HG03469 (cell line): Measurements from ENCODE around the gene MGAT5.

ENCODE experiments used
- ATAC-seq: cut with Tn5 transposase; IDR thresholded peaks from one replicate; pipeline ENCODE4 v1.9.1; 2021; ENCODE audit warnings: mild to moderate bottlenecking, moderate library complexity, moderate number of reproducible peaks; ENCODE audit not compliant: unreplicated experiment

Gene MGAT5

DNA sequence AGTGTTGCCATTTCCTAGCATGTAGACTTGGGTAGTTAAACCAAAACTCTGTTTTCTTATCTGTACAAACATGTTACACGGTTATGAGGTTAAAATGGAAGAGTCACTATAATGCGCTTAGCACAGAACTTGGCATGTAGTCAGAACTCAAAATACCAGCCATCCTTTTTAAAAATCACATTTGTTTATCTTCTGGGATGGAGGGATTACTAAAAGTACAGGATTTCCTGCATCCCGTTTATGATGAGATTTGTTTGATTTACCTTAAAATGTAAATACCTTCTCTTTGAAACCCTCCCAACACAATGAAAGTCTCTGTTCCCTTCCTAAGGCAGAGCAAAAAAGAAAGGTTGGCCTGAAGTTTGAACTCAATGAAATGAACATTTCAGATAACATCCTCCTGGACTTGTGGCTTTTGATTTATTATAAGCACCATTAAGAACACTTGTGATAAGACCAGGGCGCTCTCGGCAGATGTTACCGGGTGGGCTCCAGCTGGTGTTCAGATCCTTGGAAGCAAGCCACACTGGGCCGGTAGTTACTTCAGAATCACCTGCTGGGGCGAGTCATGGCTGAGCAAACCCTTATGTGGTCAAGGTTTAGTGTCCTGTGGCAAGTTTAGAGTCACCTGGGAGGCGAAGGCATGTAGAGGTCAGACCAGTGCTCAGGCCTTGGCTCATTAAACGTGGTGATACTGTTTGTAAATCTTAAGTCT, 105.7 kb downstream of the MGAT5 start:
- ATAC-seq = no peak

DNA sequence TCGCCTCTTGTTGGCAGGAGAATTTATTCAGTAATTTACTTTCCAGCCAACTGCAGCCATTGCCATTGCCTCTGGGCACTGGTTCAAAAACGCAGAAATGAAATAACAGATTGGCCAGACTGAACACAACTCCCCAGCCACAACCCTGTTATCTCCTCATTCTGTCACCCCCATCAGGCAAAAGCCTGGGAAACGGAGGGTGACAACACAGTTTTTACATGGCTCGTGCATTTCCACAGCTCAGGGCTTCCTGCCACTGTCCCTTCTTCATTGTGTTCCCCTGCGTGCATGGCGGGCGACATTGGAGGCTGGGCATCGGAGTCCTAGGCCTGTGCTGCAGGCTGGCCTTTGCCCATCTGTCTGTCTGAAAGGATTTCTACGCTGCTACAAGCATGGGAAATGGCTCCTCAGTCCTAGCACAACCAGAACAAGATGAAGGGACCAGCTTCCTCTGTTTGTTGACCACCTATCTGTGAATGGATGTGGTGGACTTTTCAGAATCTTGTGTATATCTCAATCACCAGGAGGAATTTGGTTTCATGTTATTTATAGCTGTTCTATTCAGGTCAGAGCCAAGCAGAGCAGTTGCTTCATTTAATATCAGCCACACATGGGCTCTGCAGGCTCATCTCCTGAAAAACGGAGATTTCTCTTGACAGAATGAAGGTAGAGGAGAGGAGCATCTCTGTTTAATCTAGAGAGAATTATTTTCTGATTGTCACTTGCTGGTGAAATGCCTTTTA, 107.0 kb downstream of the MGAT5 start:
- ATAC-seq = no peak

DNA sequence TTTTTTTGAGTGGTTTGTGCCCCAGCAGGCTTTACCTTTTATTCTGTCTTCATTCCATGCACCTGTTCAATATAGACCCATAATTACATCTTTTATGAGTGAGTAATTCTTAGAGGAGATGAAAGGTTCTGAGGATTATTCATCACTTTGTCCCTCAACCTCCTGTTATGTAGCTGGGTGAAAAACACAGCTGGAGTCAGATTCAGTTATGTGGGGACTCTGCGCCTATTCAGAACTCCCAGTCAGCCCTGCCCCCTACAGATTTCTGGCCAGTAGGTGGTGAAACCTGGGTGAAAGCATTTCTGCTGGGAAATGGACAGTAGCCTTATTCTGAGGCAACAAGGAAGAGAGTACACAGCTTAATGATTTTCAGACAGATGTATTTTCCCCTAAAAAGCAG, 107.8 kb downstream of the MGAT5 start:
- ATAC-seq = no peak

DNA sequence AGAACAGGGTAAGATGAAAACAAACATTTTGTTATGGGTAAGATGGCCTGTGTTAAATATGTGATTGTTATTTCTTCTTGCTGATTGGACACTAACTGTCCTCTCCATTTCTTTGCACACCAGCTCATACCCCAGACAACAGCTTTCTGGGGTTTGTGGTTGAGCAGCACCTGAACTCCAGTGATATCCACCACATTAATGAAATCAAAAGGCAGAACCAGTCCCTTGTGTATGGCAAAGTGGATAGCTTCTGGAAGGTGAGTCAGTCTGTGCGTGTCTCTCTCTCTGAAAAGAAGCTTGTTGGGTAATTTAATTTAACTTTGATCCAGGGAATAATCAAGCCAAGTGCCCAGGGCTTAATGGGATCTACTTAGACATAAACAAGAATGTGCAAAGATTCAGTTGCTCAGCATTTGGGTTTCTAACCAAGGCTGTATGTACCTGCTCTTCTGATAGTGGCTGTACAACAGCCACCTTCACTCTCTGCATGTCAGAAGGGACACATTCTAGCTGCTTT, 108.3 kb downstream of the MGAT5 start:
- no peak for ATAC-seq

DNA sequence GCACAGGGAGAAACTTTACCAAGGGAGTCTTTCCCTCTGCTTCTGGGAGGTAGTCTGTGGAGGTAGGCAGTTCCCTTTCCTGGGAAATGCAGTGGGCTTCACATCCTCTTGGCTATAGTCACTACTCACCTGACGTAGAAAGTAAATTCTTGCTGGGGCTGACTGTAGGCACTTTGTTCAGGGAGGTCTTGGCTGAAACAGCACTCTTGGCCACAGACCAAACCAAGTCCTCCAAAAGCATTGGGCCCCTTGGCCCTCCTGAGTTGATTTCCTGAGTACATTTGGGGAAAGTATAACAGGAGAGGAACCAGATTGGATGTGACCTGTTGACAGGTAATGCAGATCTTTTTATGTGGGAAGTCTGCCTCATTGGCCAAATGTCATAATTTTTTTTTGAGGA, 108.9 kb downstream of the MGAT5 start:
- no peak for ATAC-seq

DNA sequence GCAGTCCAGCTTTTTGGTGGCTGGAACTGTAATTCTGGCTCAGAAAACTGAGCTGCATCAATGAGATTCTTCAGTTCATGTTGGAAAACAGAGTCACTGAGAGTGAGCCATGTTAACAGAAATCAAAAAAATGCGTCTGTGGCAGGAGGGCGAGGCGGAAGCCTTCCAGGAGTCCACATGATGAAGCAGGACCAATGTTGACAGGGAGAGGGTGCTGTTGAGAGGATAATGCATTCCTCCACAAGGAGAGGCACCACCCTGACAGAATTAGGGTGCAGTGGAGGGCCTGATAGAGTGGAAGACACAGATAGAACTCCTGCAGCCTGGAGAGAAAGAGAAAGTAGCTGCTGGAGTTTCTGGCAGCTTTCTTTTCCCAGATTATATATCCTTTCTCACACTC, 111.5 kb downstream of the MGAT5 start:
- ATAC-seq = no peak

DNA sequence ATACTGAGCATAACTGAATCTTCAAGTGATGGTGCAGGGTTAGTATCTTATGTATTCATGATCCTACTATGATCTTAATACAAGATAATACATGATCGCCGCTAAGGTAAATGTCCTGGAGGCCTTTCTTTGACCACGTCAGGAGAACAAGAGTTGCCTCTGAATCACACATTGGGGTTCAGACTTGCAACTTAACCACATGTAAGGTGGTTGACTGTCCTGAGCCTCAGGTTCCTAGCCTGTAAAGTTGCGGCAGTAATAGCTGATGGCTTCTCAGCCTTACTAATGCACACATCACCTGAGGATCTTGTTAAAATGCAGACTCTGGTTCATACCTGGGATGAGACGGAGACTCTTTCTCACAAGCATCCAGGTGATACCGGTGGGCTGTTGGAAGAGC, 112.5 kb downstream of the MGAT5 start:
- no peak for ATAC-seq

DNA sequence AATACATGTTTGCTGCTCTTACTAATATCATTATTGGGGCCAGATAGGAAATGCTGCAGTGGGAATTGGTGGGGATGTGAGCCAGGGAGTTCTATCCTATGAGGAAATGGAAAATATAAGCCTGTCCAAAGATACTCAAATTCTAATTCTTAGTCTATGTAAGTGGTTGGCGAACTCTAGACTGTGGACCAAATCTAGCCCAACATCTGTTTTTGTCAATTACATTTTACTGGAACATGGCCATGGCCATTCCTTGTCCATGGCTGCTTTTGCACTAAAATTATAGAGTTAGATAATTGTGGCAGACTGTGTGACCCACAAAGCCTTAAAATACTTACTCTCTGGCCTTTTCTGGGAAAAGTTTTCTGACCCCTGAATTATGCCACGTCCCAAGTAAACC, 113.3 kb downstream of the MGAT5 start:
- no peak for ATAC-seq

DNA sequence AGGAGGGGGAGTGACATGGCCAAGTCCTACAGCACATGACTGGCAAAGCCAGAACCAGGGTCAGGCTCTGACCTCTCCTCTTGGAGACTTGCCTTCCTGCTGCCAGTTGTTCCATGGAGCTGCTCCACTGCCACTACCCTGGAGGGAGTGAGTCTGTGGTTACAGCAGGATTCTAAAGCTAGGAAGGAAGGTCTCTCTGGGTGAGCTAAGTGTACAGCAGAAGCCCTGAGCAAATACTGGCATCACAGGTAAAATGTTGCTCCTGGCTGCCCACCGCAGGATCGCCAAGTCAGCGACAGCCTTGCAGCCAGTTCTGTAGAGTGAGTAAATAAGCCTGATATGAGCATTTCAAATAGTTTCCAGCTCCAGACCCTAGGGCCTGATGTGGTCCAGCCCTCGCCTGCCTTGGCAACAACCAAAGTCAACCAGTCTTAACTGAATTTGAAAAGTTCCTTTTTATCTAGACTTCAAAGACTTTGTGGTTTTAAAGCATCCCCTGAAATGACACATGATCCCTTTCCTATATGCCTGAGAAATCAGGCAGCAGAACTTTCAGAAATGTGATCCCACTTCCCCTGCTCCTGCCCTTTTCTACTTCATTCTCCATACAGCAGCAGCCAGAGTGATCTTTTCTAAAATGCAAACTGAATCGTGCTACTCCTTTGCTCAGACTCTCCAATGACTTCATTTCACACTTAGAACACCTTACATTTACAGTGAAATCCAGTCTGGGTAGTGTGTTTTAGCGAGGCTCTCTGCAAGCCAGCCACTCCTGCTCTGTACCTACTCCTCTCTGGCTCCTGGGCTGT, 114.3 kb downstream of the MGAT5 start:
- no peak for ATAC-seq

DNA sequence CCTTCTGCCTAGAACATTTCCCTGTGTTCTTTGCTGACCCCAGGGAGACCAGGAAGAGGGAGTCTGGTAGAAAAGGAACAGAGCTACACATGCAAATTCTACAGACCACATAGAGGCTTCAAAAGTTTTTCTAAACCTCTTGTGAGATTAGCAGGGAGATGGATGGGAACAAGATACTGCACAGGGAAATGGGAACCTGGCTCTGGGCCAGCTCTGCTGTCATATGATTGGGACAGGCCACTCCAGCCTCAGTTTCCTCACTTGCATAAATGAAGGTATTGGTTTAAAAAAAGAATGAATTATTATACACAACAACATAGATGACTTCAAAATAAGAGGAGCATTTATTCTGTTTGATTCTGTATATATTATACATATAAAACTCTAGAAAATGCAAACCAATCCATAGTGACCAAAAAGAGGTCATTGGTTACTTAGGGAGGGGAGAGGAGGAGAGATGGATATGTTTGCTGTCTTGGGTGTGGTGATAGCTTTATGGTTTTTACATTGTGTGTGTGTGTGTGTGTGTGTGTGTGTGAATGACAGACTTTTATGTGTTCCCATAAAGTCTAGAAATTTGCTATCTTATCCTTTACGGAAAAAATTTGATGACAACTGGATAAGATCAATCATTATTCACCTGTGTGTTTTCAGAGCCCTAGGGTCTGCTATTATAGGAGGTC, 115.5 kb downstream of the MGAT5 start:
- ATAC-seq = no peak

DNA sequence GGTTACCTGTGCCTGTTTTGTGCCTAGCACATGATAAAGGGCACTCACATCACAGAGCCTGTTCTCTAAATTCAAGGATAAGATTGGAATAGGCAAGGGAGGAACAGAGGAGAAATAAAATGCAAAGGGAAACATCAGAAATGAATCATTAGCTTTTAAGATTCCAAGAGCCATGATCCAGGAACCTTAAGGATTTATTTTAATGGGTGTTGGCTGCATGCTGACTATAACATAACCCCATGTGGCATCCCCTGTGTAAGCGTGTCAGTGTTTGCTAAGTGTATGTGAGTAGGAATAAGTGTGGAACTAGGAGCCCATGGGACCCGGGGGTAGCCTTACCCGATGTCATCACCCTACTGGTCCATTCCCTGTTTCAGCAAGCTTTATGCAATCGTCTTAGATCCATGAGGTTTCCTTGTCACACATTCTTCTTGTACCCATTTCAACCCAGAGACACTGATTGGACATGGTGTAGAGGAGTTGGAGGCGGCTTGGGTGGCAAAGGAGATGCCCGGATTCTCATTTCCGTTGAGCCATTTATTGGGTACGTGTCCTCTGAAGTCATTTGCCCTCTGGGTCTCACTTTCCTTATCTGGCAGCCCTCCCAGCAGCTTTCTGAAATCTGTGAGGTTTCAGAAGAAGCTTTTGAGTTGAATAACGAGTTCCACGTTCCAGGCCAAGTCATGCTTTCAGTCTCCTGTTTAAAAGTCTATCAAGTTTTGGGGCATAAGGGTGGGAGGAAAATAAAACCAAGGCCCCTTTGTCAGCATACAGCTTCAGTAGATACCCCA, 117.0 kb downstream of the MGAT5 start:
- no peak for ATAC-seq

DNA sequence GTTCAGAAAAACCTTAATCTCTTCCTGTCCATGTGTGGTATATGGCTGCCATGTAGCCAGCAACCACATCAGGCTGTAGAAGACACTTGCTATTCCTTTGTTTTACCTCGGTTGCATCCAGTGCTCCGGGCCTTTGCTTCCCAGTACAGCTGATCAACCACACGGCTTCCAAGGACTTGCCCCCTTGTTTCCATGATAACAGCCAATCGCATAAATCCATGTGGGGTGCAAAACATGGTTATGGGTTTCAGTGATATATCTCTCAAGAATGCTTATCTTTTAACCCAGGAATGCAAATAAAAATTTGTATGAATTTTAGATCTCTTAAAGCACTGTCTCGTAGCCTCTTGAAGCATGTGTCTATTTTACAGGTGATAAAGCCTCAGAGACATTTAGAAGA, 118.3 kb downstream of the MGAT5 start:
- no peak for ATAC-seq

DNA sequence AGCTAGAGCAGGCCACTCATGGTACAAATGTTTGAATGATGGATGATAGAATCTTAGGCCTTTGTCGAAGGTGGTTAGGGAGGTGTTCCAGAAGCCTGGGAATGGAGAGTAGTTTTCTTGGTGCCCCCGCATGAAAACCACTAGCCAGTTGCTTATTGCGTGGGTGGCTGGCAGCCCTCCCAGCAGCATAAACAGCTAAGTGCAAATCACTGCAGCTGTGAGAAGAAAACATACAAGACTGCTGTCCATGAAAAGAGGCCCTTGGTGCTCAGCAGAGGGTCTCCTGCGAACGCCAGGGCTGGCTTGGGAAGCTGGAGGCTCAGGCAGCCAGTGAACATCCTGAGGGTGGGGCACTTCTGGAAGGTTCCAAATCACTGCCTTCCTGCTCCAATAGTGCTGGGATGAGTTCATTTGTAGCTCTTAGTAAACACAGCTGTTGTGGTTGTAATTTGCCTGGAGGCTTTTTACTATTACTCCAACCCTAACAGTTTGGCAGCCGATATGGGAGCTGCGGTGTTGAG, 118.8 kb downstream of the MGAT5 start:
- ATAC-seq = no peak

DNA sequence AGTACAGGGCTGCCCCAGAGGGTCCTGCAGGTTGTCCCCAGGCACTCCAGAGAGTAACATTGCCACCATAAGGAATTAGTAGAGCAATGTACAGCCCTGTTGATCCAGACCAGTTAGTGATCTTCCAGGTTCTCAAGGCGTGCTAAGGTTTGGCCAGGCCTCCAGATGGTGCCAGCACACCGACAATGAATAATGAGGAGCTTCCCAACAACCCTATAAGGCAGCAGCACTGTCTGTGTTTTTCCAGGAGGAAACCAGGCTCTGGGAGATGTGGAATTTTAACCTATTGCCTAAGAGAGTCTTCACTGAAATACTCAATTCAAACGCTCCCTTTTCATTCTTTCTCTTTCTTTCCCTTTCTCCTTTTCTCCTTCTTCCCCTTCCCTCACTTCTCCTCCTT, 122.1 kb downstream of the MGAT5 start:
- ATAC-seq = no peak

DNA sequence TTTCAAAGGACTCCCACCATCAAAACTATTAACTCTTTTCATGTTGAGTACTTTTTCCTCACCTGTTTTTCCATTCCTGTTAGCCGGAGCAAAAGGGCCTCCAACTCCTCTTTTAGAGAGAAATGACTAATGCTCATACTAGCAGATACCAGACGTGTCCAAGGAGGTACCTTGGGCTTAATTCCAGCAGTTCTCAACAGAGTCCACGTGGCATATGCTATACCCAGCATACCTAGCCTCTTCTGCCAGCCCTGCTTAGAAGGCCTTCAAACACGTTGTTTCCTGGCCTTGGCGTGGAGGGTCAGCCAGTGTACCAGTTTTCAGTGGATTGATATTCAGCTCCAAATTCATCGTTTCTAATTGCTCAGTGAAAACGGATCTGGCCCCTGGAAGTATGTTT, 123.9 kb downstream of the MGAT5 start:
- no peak for ATAC-seq

DNA sequence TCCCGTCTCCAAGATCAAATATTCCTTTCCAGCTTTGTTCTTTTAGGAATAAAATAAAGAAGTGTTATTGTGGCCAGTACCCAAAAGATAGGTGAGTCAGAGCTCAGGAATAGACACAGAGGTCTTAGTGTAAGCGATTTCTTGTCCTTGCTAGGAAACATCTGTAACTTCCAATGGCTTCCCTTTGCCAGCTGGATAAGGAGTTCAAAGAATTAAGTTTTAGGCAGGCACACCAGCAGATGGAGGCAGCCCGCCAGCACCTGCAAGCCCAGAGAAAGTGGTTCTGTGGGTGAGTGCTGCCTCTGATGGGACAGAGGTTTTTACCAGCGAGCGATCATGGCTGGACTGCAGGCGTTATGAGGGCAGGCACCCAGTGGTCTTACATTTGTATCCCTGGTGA, 125.4 kb downstream of the MGAT5 start:
- no peak for ATAC-seq

DNA sequence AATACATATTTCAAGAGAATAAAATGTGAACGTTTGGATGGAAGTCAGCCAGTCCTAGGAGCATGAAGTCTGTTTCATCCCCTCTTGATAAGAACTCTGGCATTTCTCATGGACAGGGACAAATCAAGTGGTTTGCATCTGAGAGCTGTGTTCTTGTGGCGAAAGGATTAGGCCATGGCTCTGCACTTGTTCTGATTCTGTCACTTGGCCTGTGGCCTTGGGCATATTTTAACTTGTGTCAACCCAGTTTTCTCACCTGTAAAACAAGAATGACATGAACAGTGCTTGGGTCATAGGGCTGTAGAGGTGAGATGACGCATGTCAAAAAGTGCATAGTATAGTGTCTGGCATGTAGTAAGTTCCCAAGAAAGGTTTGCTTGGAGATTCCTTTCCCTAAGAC, 125.8 kb downstream of the MGAT5 start:
- ATAC-seq = no peak

DNA sequence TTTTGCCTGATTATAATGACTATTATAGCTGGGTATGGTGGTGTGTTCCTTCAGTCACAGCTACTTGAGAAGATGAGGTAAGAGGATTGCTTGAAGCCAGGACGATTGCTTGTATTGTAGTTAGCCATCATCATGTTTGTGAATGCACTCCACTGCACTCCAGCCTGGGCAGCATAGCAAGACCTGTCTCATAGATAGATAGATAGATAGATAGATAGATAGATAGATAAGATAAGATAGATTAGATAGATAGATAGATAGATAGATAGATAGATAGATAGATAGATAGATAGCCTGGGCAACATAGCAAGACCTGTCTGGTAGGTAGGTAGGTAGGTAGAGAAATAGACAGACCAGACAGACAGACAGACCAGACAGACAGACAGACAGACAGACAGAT, 127.3 kb downstream of the MGAT5 start:
- no peak for ATAC-seq

DNA sequence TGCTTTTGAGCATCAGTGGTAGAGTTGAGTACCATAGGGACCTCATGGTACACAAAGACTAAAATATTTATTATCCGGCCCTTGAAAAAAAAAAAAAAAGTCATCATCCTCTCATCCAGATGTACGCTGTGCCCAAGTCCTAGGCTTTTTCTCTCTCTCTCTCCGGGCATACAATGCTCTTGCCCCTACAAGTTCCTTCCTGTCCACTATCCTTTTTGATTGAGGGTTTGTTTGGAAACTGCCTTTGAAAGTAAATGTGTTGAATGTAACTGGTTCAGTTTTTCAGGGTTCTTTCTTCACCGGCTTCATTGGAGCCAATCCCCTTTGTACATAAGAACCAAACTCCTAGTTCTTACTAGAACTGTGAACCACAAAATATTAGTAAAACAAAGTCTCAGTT, 130.3 kb downstream of the MGAT5 start:
- ATAC-seq = no peak

DNA sequence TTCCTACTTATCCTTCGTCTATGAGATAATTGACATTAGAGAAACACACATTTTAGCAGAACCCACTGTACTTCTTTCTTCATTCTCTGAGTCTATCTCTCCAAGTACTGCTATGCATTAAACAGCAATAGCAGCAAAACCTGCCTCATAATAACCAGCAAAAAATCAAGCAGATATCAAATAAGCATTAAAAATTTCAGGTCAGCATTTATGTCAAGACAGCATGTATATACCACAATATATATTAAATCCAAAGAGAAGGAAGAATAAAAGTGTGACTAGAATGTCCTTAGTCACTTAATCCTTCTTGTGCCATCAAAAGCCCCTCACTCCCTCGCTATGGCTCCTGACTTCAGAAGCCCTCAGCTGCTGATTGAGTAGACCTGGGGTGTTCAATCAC, 131.3 kb downstream of the MGAT5 start:
- no peak for ATAC-seq
